ENCODE measurements around the gene PSMD10. TPM values are rescaled to one million over a fixed set of nuclear protein-coding genes. Genes with fewer than 3 reads are reported as not detected.

The PSMD10 gene
- total and polyA plus RNA-seq, 2 donors = 46.8 to 69.0 TPM

DNA sequence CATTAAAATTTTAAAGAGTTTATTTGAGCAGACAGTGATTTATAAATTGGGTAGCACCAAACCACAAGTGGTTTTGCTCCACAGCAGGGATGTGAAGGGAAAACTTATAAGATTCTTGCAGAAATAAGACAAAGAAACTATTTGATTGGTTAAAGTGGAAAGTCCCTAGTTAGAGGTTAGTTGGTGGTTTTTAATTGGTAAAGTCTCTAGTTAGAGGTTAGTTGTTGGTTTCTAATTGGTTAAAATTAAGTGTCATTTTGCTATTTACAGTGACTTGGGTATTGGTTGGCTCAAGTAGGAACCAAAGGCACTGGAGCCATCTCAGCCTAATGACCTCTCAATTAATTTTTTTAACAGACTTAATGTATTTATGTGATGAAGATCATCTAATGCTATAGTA is 23.2 kb upstream of the PSMD10 start:
- Histone ChIP-seq H3K27ac (ENCODE audit: low read depth) (no peak overlapping the region), H3K4me3 (ENCODE audit: low read depth, low read length) (no peak overlapping the region), H3K4me1 (ENCODE audit: insufficient read depth) (no peaks in the 10 kb centered on the region), H3K36me3 (ENCODE audit: insufficient read depth) (no peaks in the 10 kb centered on the region)
- no peak for DNase-seq (ENCODE audit: extremely low spot score)

DNA sequence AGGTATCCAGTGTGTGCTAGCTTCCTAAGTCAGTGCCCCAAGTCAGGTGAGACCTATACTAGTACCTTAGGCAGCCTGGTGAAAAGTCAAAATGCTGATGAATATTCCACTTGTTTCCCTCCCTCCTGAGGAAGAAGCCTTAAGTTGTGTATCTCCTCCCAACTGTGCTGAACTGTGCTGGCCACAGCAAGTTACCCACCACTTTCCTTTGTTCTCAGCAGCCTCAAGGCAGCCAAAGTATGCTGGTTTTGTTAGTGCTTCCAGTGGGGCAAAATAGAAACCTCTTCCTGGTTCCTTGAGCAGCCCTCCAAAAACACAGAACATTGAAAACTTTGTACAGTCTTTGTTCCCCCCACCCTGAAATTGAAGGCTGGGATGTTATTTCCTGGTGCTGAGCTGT is 14.1 kb upstream of the PSMD10 start:
- H3K4me1 ChIP-seq (ENCODE audit: insufficient read depth) = no peaks in the 10 kb centered on the region
- no peak overlapping the region for H3K4me3 ChIP-seq (ENCODE audit: low read depth, low read length)
- H3K27ac ChIP-seq (ENCODE audit: low read depth) = no peak overlapping the region
- DNase-seq (ENCODE audit: extremely low spot score) = no peak
- no peaks in the 10 kb centered on the region for H3K36me3 ChIP-seq (ENCODE audit: insufficient read depth)

DNA sequence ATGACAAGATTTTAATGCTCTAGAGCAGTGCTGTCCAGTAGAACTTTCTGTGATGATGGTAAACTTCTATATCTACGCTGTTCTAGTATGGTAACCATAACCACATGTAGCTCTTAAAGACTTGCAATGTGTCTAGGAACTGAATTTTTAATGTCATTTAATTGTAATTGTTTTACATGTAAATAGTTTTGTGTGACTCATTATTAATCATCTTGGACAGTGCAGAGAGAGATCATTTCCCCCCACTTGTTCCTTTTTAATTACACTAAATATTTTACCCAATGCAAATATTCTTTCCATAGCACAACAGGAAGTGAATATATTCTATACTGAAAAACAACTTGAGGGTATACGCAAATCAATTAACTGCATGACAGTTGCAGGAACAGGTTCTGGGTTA is 6.0 kb upstream of the PSMD10 start:
- WGBS = 98% methylated on average over 2 of the region's 2 CpGs

GRCh38 chrX:108091878-108092291 is 543 bp upstream of the PSMD10 start:
- Histone ChIP-seq H3K27ac (ENCODE audit: low read depth) (no peak overlapping the region), H3K4me1 (ENCODE audit: insufficient read depth) (no peaks in the 10 kb centered on the region), H3K4me3 (ENCODE audit: low read depth, low read length) (peak overlapping the region; percentile 45), H3K36me3 (ENCODE audit: insufficient read depth) (no peaks in the 10 kb centered on the region)
- no peak for DNase-seq (ENCODE audit: extremely low spot score)
- 1% methylated on average over 15 of the region's 15 CpGs for WGBS

More for the DNA sequence above, 6.0 kb upstream of the PSMD10 start:
- no peak for DNase-seq (ENCODE audit: extremely low spot score)
- Histone ChIP-seq H3K4me1 (ENCODE audit: insufficient read depth) (no peaks in the 10 kb centered on the region), H3K27ac (ENCODE audit: low read depth) (no peak overlapping the region), H3K36me3 (ENCODE audit: insufficient read depth) (no peaks in the 10 kb centered on the region), H3K4me3 (ENCODE audit: low read depth, low read length) (no peak overlapping the region)

DNA sequence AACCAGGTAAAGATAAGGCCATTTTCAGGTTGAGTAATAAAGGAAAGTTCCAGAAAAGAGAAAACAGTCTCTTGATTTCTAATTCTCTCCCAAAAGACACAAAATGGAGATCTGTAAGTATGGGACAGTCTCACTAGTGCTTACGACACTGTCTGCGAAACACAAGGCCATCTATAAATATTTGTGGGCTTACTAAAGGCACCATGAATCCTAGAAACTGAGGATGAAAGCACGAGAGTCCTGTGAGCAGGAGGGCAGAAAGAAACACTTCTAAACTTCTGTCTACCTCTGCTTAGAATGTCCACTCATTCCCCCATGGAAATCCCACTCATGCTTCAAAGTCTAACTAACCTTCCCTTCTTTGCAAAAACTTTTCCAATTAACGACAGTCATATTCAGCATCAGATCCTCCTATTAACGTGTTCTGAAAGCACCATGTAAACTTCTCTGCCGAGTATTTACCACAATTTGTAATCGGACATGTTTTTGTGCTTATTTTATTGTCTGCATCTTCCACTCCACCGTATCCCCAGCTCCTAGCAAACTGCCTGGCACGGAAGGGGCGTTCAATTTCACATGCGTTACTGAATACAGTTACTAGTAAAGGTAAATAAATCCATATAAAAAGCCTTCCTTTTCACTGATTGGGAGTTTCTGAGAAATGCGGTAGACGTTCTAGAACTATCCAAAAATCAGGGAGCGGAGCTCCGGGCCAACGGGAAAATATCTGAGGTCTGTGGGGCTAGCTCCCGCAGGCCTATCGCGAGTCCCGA is 665 bp downstream of the PSMD10 start:
- no peak for DNase-seq (ENCODE audit: extremely low spot score)
- peak overlapping the region; percentile 83 for H3K27ac ChIP-seq (ENCODE audit: low read depth)
- H3K4me1 ChIP-seq (ENCODE audit: insufficient read depth) = no peaks in the 10 kb centered on the region
- no peaks in the 10 kb centered on the region for H3K36me3 ChIP-seq (ENCODE audit: insufficient read depth)
- peak overlapping the region; percentile 67 for H3K4me3 ChIP-seq (ENCODE audit: low read depth, low read length)
- under 1% methylated on average over 20 of the region's 20 CpGs for WGBS

- 39% methylated on average over 1 of the region's 1 CpG for WGBS
- no peak overlapping the region for H3K4me3 ChIP-seq (ENCODE audit: low read depth, low read length)
- H3K4me1 ChIP-seq (ENCODE audit: insufficient read depth) = no peaks in the 10 kb centered on the region
- H3K27ac ChIP-seq (ENCODE audit: low read depth) = no peak overlapping the region
- DNase-seq (ENCODE audit: extremely low spot score) = no peak
- H3K36me3 ChIP-seq (ENCODE audit: insufficient read depth) = no peaks in the 10 kb centered on the region
These were observed 2.8 kb downstream of the PSMD10 start for GRCh38 chrX:108088511-108088910.

DNA sequence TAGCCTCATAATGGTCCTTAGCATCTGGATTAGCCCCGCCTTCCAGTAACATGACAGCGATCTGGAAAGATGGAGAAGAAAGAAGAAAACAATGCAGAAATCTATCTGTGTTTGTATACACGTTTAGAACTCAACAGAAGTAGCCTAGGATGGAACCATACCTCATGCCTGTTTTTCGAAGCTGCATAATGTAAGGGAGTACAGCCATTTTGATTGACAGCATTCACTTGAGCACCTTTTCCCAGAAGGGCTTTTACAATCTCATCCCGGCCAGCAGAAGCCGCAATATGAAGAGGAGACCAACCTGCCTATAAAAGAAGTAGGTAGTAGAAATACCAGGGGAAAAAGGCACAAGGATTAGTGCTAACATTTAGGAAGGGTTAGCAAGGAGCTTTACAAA is 3.5 kb downstream of the PSMD10 start:
- DNase-seq (ENCODE audit: extremely low spot score) = no peak
- Histone ChIP-seq H3K4me3 (ENCODE audit: low read depth, low read length) (no peak overlapping the region), H3K36me3 (ENCODE audit: insufficient read depth) (no peaks in the 10 kb centered on the region), H3K27ac (ENCODE audit: low read depth) (no peak overlapping the region), H3K4me1 (ENCODE audit: insufficient read depth) (no peaks in the 10 kb centered on the region)
- 92% methylated on average over 6 of the region's 6 CpGs for WGBS

DNA sequence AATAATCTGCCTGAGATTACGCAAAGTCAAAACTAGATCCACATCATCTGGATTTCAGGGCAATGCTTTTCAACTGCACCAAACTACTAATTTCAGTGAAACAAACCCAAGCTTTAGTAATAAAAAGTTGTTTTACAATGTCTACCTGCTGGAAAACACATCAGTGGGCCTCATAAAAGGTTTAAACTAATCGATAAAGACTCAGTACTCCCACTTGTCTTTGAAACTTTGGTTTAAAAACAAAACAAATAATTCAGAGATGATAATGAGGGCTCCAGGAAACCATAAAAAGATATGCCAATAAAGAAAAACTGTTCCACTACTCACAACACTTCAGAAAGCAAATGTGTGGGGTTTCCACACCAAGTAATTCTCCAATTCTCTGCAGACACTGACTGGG is 10.2 kb downstream of the PSMD10 start:
- Histone ChIP-seq H3K36me3 (ENCODE audit: insufficient read depth) (no peaks in the 10 kb centered on the region), H3K4me3 (ENCODE audit: low read depth, low read length) (no peak overlapping the region), H3K4me1 (ENCODE audit: insufficient read depth) (no peaks in the 10 kb centered on the region), H3K27ac (ENCODE audit: low read depth) (no peak overlapping the region)
- 84% methylated on average over 2 of the region's 2 CpGs for WGBS
- DNase-seq (ENCODE audit: extremely low spot score) = no peak

DNA sequence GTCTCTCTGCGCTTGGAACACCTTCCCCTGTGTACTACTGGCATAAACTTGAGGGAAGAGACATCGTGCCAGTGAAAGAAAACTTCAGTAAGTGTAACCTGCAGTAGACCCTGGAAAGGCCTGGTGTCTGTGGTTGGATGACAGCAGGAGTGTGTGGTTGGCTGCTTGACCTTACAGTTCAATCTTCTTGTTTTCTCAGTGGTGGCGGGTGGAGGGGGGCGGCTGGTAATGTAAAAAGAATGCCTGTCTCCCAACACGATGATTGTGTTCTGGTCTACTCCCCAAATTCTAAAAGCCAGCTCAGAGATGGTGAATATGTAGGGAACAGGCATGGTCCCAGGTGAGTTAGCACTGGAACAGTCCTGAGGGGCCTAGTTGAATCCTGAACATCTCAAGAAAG is 18.6 kb downstream of the PSMD10 start:
- no peaks in the 10 kb centered on the region for H3K36me3 ChIP-seq (ENCODE audit: insufficient read depth)

GRCh38 chrX:108071578-108071977 is 19.8 kb downstream of the PSMD10 start:
- H3K27ac ChIP-seq (ENCODE audit: low read depth) = no peak overlapping the region
- H3K4me1 ChIP-seq (ENCODE audit: insufficient read depth) = no peaks in the 10 kb centered on the region
- no peaks in the 10 kb centered on the region for H3K36me3 ChIP-seq (ENCODE audit: insufficient read depth)
- 96% methylated on average over 1 of the region's 1 CpG for WGBS
- H3K4me3 ChIP-seq (ENCODE audit: low read depth, low read length) = no peak overlapping the region
- no peak for DNase-seq (ENCODE audit: extremely low spot score)

More for the DNA sequence above, 18.6 kb downstream of the PSMD10 start:
- no peaks in the 10 kb centered on the region for H3K4me1 ChIP-seq (ENCODE audit: insufficient read depth)
- no peak overlapping the region for H3K27ac ChIP-seq (ENCODE audit: low read depth)
- H3K4me3 ChIP-seq (ENCODE audit: low read depth, low read length) = no peak overlapping the region
- DNase-seq (ENCODE audit: extremely low spot score) = no peak
- WGBS = 85% methylated on average over 5 of the region's 5 CpGs

DNA sequence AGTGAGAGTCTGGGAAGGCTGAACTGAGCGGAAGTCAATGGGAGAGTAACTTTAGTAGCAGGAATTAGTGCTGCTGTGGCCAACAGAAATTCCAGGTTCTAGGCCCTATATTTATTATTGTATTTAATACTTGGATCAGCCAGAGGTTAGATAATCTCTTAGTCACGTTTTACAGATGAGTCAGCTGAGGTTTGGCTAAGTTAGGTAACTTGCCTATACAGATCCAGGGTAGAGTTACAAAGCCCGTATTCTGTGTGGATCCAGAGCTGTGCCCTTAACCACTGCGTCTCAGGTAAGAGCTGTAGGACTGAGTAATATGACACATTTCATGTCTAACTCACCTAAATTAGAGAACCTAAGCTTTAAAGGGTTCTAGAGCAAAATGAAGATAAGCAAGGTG is 20.5 kb downstream of the PSMD10 start:
- 68% methylated on average over 4 of the region's 4 CpGs for WGBS
- Histone ChIP-seq H3K4me1 (ENCODE audit: insufficient read depth) (no peaks in the 10 kb centered on the region), H3K27ac (ENCODE audit: low read depth) (no peak overlapping the region), H3K4me3 (ENCODE audit: low read depth, low read length) (no peak overlapping the region), H3K36me3 (ENCODE audit: insufficient read depth) (no peaks in the 10 kb centered on the region)
- DNase-seq (ENCODE audit: extremely low spot score) = no peak

- Histone ChIP-seq H3K4me3 (ENCODE audit: low read depth, low read length) (no peak overlapping the region), H3K4me1 (ENCODE audit: insufficient read depth) (no peaks in the 10 kb centered on the region), H3K36me3 (ENCODE audit: insufficient read depth) (no peaks in the 10 kb centered on the region), H3K27ac (ENCODE audit: low read depth) (no peak overlapping the region)
- 69% methylated on average over 1 of the region's 1 CpG for WGBS
- DNase-seq (ENCODE audit: extremely low spot score) = no peak
These were observed 23.2 kb downstream of the PSMD10 start for GRCh38 chrX:108068121-108068520.

GRCh38 chrX:108064613-108065012 is 26.7 kb downstream of the PSMD10 start:
- H3K36me3 ChIP-seq (ENCODE audit: insufficient read depth) = no peaks in the 10 kb centered on the region
- H3K4me3 ChIP-seq (ENCODE audit: low read depth, low read length) = no peak overlapping the region
- DNase-seq (ENCODE audit: extremely low spot score) = no peak
- no peak overlapping the region for H3K27ac ChIP-seq (ENCODE audit: low read depth)
- H3K4me1 ChIP-seq (ENCODE audit: insufficient read depth) = no peaks in the 10 kb centered on the region
- 90% methylated on average over 2 of the region's 2 CpGs for WGBS

DNA sequence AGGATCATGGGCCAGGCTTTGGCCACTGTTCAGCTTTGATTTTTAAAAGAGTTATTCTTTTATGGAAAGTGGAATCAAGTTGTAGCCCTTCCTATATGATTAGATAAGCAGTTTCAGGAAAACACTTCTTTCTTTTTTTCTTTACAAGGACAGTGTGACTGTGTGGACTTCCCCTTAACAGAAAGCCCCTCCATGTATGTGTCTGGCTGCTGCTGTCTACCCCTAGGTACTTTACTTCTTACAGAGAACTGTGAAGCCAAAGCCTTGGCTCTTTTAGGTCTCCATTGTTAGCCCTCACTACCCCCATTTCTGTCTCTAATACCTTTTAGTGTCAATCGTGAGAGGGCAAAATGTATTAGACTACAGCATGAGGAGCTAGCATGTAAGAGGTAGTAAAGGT is 27.3 kb downstream of the PSMD10 start:
- whole genome bisulfite sequencing = 90% methylated on average over 1 of the region's 1 CpG
- DNase-seq (ENCODE audit: extremely low spot score) = no peak
- no peaks in the 10 kb centered on the region for H3K4me1 ChIP-seq (ENCODE audit: insufficient read depth)
- no peaks in the 10 kb centered on the region for H3K36me3 ChIP-seq (ENCODE audit: insufficient read depth)
- H3K4me3 ChIP-seq (ENCODE audit: low read depth, low read length) = no peak overlapping the region
- no peak overlapping the region for H3K27ac ChIP-seq (ENCODE audit: low read depth)

GRCh38 chrX:108059801-108060200 is 31.5 kb downstream of the PSMD10 start:
- no peak for DNase-seq (ENCODE audit: extremely low spot score)

More at GRCh38 chrX:108059801-108060200, 31.5 kb downstream of the PSMD10 start:
- 85% methylated on average over 1 of the region's 1 CpG for WGBS
- Histone ChIP-seq H3K36me3 (ENCODE audit: insufficient read depth) (no peaks in the 10 kb centered on the region), H3K4me3 (ENCODE audit: low read depth, low read length) (no peak overlapping the region), H3K27ac (ENCODE audit: low read depth) (no peak overlapping the region), H3K4me1 (ENCODE audit: insufficient read depth) (no peaks in the 10 kb centered on the region)
